HG02943 (cell line): Measurements from ENCODE around the gene ARAP1.

Experiments used
- ATAC-seq: cut with Tn5 transposase; IDR thresholded peaks from one replicate; pipeline ENCODE4 v1.9.1; 2021; ENCODE audit warnings: mild to moderate bottlenecking, low read depth, moderate library complexity; ENCODE audit not compliant: unreplicated experiment

Gene ARAP1

GRCh38 chr11:72726266-72727220, 25.7 kb downstream of the ARAP1 start:
- ATAC-seq: no peak

- ATAC-seq: no peak
These were observed 26.5 kb downstream of the ARAP1 start for GRCh38 chr11:72725724-72726028.

- no peak for ATAC-seq
These were observed 27.1 kb downstream of the ARAP1 start for GRCh38 chr11:72724851-72725723.

- no peak for ATAC-seq
These were observed 28.1 kb downstream of the ARAP1 start for GRCh38 chr11:72724021-72724551.

- ATAC-seq: no peak
These were observed 28.7 kb downstream of the ARAP1 start for GRCh38 chr11:72723508-72723907.

DNA sequence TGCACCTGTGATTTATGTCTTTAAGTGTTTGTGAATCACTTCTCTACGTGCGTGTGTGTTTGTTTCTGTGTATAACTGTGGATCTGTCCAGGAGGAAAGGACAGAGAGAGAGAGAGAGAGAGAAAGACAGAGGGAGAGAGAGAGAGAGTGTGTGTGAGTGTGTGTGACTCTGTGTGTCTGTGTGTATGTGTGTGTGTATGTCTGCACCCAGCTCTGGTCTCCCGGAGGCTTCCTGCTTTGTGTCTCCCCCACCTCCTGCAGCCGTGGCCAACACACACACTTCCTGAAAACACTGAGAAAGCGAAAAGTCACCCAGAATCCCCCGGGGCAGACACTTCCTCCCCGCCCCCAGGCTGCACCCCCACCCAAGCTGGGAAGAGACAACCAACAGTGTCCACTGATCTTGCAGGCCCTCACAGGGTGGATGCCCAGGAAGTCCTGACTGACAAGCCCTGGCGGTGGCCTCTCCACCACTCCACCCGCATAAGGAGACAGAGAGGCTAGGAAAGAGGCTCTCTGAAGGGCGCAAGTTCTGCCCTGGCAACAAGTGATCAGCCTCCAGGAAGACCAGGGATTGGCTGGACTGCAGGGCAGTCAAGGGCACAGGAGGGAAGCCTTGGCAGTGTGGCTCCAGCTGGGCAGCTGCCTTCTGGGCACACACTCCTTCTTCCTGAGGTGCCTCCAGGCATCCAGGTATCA, 30.0 kb downstream of the ARAP1 start:
- ATAC-seq: peak; percentile 85

DNA sequence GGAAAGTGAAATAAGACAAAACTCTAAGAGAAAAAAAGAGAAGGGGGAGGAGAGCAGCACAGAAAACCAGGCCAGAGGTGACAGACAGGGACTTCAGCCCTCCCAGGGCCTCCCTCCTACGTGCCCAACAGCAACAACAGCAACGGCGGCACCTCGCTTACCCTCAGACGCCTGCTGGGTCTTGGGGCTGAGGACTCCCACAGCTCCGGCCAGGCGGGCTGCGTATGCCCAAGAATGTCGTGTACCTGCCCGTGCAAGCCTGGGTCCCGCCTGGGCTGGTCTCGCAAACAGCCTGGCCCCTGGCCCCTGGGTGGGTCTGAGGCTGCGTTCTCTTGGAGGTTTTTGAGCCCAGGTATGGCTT, 30.5 kb downstream of the ARAP1 start:
- ATAC-seq: no peak

- ATAC-seq: no peak
These were observed 30.9 kb downstream of the ARAP1 start for GRCh38 chr11:72721276-72721675.

- no peak for ATAC-seq
These were observed 31.4 kb downstream of the ARAP1 start for GRCh38 chr11:72720784-72721183.

DNA sequence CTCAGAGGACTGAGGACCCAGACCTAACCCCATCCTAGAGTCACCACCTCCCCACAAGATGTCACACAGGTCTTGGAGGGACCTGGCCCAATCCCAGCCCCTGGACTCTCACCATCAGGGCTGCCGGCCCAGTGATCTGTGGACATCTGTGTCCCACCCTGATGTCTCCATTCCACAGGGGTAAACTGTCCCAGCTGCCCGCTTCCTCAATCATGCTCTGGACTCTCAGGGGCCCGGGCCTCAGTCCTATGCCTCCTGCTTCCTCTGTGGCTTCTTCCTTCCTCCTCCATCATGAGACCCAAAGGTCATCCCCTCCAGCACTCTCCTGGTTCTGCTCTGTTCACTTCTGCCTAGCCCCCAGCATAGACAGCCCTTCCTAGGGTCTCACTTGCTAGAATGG, 32.2 kb downstream of the ARAP1 start:
- no peak for ATAC-seq

- no peak for ATAC-seq
These were observed 32.7 kb downstream of the ARAP1 start for GRCh38 chr11:72719551-72719950.

- no peak for ATAC-seq
These were observed 33.1 kb downstream of the ARAP1 start for GRCh38 chr11:72719144-72719543.

DNA sequence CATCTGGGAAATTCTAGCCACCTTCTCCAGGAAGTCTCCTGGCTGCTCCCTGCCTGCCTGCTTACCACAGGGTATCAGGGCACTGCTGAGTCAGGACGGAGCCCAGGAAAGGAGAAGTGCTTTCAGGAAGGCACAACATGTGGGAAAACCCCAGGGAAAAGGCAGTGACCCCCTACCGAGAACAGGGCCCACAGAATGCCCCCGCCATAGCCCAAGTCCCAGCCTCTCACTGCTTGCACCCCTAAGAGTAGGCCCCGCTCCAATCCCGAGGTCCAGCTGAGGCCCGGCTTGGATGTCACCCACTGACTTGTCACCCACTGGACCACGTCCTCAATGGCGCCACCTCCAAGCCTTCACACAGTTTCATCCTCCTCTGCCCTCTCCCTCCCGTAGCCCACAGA, 34.1 kb downstream of the ARAP1 start:
- ATAC-seq: no peak

DNA sequence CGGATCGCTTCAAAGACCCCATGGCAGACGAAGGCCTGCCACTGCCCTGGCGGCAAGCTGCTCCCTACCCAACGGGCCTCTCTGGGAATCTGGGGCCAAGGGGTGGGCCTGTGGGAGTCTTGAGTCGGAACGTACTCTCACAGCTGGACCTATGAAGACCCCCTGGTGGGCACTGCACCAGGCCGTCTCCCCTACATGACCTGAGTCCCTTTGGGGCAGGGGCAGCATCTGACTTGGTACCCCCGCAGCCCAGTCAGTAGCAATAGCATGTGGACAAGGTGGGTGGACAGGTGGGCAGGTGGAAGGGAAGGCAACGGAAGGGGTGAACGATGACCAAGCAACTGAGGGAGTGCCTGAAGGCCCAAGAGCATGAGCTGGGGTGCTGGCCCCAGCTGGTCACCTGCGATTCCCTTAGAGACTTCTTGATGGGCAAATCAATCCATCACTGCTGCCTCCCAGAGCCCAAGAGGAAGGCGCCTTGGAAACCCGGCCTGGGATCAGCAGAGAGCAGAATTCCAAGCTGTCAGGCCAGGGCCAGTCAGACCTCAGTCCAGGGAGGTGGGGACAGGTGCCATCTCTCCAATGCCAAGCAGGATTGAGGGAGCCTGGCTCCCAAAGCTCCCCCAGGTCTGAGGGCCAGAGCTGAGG, 35.3 kb downstream of the ARAP1 start:
- ATAC-seq: no peak

GRCh38 chr11:72716290-72716689, 35.9 kb downstream of the ARAP1 start:
- no peak for ATAC-seq

DNA sequence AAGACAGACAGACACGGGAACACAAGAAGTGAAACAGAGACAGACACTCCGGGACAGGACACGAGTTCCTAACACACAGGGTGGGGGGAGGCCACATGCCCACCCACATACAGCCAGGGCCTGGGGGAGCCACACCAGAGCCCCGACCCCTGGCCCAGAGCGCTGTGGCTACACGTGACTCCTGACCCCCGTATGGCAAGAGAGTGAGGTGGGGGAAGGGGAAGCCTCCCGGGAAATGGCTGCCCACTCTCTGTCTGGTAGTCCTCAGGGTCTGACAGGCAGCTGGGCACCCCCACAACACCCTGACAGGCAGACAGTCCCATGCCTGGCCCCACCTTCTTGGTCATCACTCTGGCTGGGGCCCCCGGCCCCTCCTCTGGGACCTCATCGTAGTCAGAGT, 39.4 kb downstream of the ARAP1 start:
- ATAC-seq: no peak

GRCh38 chr11:72712168-72712751, 39.9 kb downstream of the ARAP1 start:
- no peak for ATAC-seq

DNA sequence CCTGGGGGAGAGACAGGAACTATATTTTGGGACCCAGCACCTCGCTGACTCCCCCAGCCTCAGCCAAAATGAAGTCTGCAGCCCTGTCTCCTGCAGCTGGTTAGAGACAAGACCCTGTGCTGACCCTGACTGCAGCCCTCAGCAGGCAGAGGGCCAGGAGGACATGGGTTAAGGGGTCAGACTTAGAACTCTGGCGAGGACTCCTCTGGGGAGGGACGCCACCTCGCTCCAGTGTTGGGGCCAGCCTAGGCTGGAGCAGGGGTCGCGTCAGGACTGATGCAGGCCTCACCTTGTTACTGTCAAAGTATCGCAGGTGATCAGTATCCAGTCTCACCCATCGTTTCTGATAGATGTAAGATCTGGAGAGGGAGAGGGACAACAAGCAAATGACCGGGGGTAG, 41.1 kb downstream of the ARAP1 start:
- no peak for ATAC-seq

GRCh38 chr11:72710278-72710677, 41.9 kb downstream of the ARAP1 start:
- ATAC-seq: no peak
